HFF-Myc (cell line): ENCODE data around the gene FSIP1.

Source experiments
- DNase-seq: peaks from one replicate; pipeline ENCODE4 v3.0.0-alpha.2; 2011; ENCODE audit warnings: low read depth; ENCODE audit errors: extremely low read depth
- H3K4me3 ChIP-seq: replicated peaks from 2 replicates; pipeline ENCODE4 v1.5.1; 2011; ENCODE audit warnings: low read depth, mild to moderate bottlenecking, control low read depth, low read length
- CTCF ChIP-seq: IDR thresholded peaks from 2 replicates; pipeline ENCODE4 v1.5.1; 2012; ENCODE audit warnings: mild to moderate bottlenecking, low read depth, low read length, control low read depth; ENCODE audit errors: missing control alignments

The FSIP1 gene

GRCh38 chr15:39697509-39697908 is 85.1 kb downstream of the FSIP1 start:
- no peak overlapping the region for H3K4me3 ChIP-seq
- TF ChIP-seq CTCF, result no peak
- no peak for DNase-seq

GRCh38 chr15:39695793-39696192 is 86.8 kb downstream of the FSIP1 start:
- no peak for DNase-seq
- no peak for TF ChIP-seq CTCF

GRCh38 chr15:39692356-39693327 is 90.0 kb downstream of the FSIP1 start:
- TF ChIP-seq CTCF, result no peak
- H3K4me3 ChIP-seq, result no peak overlapping the region
- DNase-seq, result no peak

More at GRCh38 chr15:39695793-39696192, 86.8 kb downstream of the FSIP1 start:
- no peak overlapping the region for H3K4me3 ChIP-seq

GRCh38 chr15:39690881-39691634 is 91.6 kb downstream of the FSIP1 start:
- no peak overlapping the region for H3K4me3 ChIP-seq
- no peak for DNase-seq
- TF ChIP-seq CTCF, result no peak

GRCh38 chr15:39687965-39688364 is 94.7 kb downstream of the FSIP1 start:
- no peak for DNase-seq
- no peak for TF ChIP-seq CTCF
- no peak overlapping the region for H3K4me3 ChIP-seq

GRCh38 chr15:39685999-39686613 is 96.5 kb downstream of the FSIP1 start:
- peak; percentile 68 for TF ChIP-seq CTCF
- DNase-seq, result no peak
- H3K4me3 ChIP-seq, result no peak overlapping the region
